HepG2 (cell line): ENCODE data around the gene CMAS. TPM values are rescaled to one million over a fixed set of nuclear protein-coding genes. Genes with fewer than 3 reads are reported as not detected.

ENCODE experiments used
- ARID2 ChIP-seq: sonication (generic); formaldehyde crosslinking; IDR thresholded peaks from 2 replicates; pipeline ENCODE4 v1.8.1; 2022; ENCODE audit warnings: mild to moderate bottlenecking, missing genetic modification reagents, borderline replicate concordance
- FOXO1 ChIP-seq: sonication (generic); formaldehyde crosslinking; IDR thresholded peaks from 2 replicates; pipeline ENCODE4 v1.4.0; 2020; ENCODE audit warnings: missing genetic modification reagents
- KLF16 ChIP-seq, 2 experiments: sonication (generic) in 1 of 2; formaldehyde crosslinking in 1 of 2; IDR thresholded peaks; 2 replicates each; pipeline versions ENCODE4 v1.6.1 to v1.8.0; 2016 to 2023; ENCODE audit warnings: missing genetic modification reagents in 2 of 2, missing compliant biosample characterization in 1 of 2
- MAFF ChIP-seq: IDR thresholded peaks from 2 replicates; pipeline ENCODE4 v1.6.1; 2011; ENCODE audit warnings: low read depth, low read length, improper control_type of control experiment
- NFE2 ChIP-seq: sonication (generic); formaldehyde crosslinking; IDR thresholded peaks from 2 replicates; pipeline ENCODE4 v1.4.0; 2020; ENCODE audit warnings: missing genetic modification reagents
- PHF20 ChIP-seq: sonication (generic); formaldehyde crosslinking; IDR thresholded peaks from 2 replicates; pipeline ENCODE4 v1.5.0; 2020; ENCODE audit warnings: mild to moderate bottlenecking, missing genetic modification reagents
- PRPF4 ChIP-seq: fragments of 200-400 bp; formaldehyde crosslinking; IDR thresholded peaks from 2 replicates; pipeline ENCODE4 v1.6.1; 2016; ENCODE audit warnings: low read length, low read depth; ENCODE audit not compliant: poor library complexity, severe bottlenecking
- SIN3A ChIP-seq: IDR thresholded peaks from 2 replicates; pipeline ENCODE4 v1.6.1; 2011; ENCODE audit warnings: low read depth, mild to moderate bottlenecking, control low read depth, low read length, borderline replicate concordance
- SRSF1 ChIP-seq: fragments of 200-400 bp; formaldehyde crosslinking; optimal IDR thresholded peaks from 2 replicates; pipeline ENCODE3; 2017; ENCODE audit warnings: mild to moderate bottlenecking, low read depth, low read length, moderate library complexity
- TARDBP ChIP-seq: sonication (generic); formaldehyde crosslinking; IDR thresholded peaks from 2 replicates; pipeline ENCODE4 v1.8.0; 2022; ENCODE audit warnings: mild to moderate bottlenecking, missing genetic modification reagents
- YEATS4 ChIP-seq: sonication (generic); formaldehyde crosslinking; IDR thresholded peaks from 2 replicates; pipeline ENCODE4 v1.4.0; 2020; ENCODE audit warnings: missing genetic modification reagents, borderline replicate concordance
- ZBTB42 ChIP-seq: sonication (generic); formaldehyde crosslinking; IDR thresholded peaks from 2 replicates; pipeline ENCODE4 v1.5.0; 2020; ENCODE audit warnings: mild to moderate bottlenecking, missing genetic modification reagents
- ZMYM2 ChIP-seq: sonication (generic); formaldehyde crosslinking; IDR thresholded peaks from 2 replicates; pipeline ENCODE4 v1.8.0; 2022; ENCODE audit warnings: mild to moderate bottlenecking, missing genetic modification reagents
- ZNF501 ChIP-seq: sonication (generic); formaldehyde crosslinking; IDR thresholded peaks from 2 replicates; pipeline ENCODE4 v1.5.1; 2020; ENCODE audit warnings: mild to moderate bottlenecking, moderate library complexity, missing genetic modification reagents
- polyA plus RNA-seq, 8 experiments: library from polyadenylated mRNA; depleted of rRNA in 3 of 8; stranded (reverse) in 7 of 8; unstranded in 1 of 8; fragments of >200 nt; fragmentation: Illumina TruSeq in 4 of 8; extraction: Trizol in 4 of 8; gene quantifications; 2 replicates each; pipeline versions ENCODE4 v1.2.1 to v1.2.3, GENCODE V29; 2011 to 2016; ENCODE audit warnings: low read depth in 4 of 8, missing spikeins in 1 of 8, mixed read lengths in 1 of 8; ENCODE audit not compliant: insufficient read depth in 1 of 8
- total RNA-seq, 5 experiments: library from RNA; depleted of rRNA; stranded (reverse); fragments of >200 nt; fragmentation: Illumina TruSeq; extraction: Trizol; gene quantifications; 2 replicates each; pipeline ENCODE4 v1.2.3, GENCODE V29; 2016; ENCODE audit warnings: low read depth in 1 of 5
- TF ChIP-seq, protein P1 (sequence below): IDR thresholded peaks from 2 replicates; pipeline ENCODE4 v1.6.1; 2016; ENCODE audit warnings: low read depth, borderline replicate concordance
- TF ChIP-seq, protein P2 (sequence below): sonication (generic); formaldehyde crosslinking; IDR thresholded peaks from 2 replicates; pipeline ENCODE4 v1.5.1; 2020; ENCODE audit warnings: mild to moderate bottlenecking, missing genetic modification reagents, moderate library complexity
- TF ChIP-seq, protein P3 (sequence below): sonication (generic); formaldehyde crosslinking; IDR thresholded peaks from 2 replicates; pipeline ENCODE4 v1.4.0; 2020; ENCODE audit warnings: mild to moderate bottlenecking, missing genetic modification reagents

CMAS gene
- total and polyA plus RNA-seq, 2 of the 13 experiments (the other 11 are each of a cell fraction or from before 2014, with no cell fraction given): 14.0 to 21.3 TPM

DNA sequence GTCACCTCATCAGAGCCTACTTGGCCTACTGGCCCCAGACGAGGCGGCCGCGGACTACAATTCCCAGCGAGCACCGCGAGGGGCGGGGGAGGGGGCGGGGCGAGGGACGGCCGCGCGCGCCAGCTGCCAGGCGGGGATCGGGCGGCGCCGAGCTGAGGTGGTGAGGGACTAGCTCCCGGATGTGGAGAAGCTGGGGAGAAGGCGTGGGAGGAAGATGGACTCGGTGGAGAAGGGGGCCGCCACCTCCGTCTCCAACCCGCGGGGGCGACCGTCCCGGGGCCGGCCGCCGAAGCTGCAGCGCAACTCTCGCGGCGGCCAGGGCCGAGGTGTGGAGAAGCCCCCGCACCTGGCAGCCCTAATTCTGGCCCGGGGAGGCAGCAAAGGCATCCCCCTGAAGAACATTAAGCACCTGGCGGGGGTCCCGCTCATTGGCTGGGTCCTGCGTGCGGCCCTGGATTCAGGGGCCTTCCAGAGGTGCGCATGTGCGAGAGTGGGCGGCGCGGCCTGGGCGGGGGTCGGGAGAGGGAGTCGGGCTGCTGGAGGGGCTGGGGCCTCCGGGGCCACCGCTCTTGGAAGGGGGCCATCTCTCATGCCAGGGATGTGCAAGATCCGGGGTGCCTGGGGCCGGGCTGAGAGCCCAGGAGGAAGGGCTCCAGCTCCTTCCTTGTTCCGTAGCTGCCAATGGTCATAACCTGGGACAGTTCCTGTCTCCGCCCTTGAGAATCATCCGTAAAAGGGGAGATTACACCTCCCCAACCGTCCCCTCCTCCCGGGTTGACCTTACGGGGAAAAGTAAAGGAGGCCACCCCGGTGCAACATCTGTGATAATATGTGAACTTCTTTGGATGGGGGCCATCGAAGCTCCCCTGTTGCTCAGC, at the start of gene CMAS (continued):
- TF ChIP-seq SIN3A: peak; percentile 37; the same call in 1 of the 2 replicates
- TF ChIP-seq KLF16 (CRISPR knock-in tag; IDR thresholded peaks at IDR 0.05): peak in 1 of 2 experiments; percentile 54; a peak in 1 of 4 replicates
- TF ChIP-seq FOXO1 (CRISPR knock-in tag): 0 out of 2 replicates have a peak, but pooled peaks have one; percentile 15
- no peak for TF ChIP-seq ZMYM2 (CRISPR knock-in tag)
- TF ChIP-seq, protein P1, sequence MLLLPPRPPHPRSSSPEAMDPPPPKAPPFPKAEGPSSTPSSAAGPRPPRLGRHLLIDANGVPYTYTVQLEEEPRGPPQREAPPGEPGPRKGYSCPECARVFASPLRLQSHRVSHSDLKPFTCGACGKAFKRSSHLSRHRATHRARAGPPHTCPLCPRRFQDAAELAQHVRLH (CRISPR knock-in tag): no peak
- no peak for TF ChIP-seq ZBTB42
- TF ChIP-seq YEATS4 (CRISPR knock-in tag): peak; percentile 58; the same call in 1 of the 2 replicates
- peak; percentile 50 for TF ChIP-seq ZNF501 (CRISPR knock-in tag)
- TF ChIP-seq PHF20 (CRISPR knock-in tag): peak; percentile 64
- no peak for TF ChIP-seq NFE2 (CRISPR knock-in tag)
- TF ChIP-seq, protein P2, sequence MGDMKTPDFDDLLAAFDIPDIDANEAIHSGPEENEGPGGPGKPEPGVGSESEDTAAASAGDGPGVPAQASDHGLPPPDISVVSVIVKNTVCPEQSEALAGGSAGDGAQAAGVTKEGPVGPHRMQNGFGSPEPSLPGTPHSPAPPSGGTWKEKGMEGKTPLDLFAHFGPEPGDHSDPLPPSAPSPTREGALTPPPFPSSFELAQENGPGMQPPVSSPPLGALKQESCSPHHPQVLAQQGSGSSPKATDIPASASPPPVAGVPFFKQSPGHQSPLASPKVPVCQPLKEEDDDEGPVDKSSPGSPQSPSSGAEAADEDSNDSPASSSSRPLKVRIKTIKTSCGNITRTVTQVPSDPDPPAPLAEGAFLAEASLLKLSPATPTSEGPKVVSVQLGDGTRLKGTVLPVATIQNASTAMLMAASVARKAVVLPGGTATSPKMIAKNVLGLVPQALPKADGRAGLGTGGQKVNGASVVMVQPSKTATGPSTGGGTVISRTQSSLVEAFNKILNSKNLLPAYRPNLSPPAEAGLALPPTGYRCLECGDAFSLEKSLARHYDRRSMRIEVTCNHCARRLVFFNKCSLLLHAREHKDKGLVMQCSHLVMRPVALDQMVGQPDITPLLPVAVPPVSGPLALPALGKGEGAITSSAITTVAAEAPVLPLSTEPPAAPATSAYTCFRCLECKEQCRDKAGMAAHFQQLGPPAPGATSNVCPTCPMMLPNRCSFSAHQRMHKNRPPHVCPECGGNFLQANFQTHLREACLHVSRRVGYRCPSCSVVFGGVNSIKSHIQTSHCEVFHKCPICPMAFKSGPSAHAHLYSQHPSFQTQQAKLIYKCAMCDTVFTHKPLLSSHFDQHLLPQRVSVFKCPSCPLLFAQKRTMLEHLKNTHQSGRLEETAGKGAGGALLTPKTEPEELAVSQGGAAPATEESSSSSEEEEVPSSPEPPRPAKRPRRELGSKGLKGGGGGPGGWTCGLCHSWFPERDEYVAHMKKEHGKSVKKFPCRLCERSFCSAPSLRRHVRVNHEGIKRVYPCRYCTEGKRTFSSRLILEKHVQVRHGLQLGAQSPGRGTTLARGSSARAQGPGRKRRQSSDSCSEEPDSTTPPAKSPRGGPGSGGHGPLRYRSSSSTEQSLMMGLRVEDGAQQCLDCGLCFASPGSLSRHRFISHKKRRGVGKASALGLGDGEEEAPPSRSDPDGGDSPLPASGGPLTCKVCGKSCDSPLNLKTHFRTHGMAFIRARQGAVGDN (CRISPR knock-in tag): peak; percentile 80
- TF ChIP-seq TARDBP (CRISPR knock-in tag): no peak
- no peak for TF ChIP-seq SRSF1
- no peak for TF ChIP-seq MAFF
- TF ChIP-seq ARID2: no peak
- TF ChIP-seq, protein P3, sequence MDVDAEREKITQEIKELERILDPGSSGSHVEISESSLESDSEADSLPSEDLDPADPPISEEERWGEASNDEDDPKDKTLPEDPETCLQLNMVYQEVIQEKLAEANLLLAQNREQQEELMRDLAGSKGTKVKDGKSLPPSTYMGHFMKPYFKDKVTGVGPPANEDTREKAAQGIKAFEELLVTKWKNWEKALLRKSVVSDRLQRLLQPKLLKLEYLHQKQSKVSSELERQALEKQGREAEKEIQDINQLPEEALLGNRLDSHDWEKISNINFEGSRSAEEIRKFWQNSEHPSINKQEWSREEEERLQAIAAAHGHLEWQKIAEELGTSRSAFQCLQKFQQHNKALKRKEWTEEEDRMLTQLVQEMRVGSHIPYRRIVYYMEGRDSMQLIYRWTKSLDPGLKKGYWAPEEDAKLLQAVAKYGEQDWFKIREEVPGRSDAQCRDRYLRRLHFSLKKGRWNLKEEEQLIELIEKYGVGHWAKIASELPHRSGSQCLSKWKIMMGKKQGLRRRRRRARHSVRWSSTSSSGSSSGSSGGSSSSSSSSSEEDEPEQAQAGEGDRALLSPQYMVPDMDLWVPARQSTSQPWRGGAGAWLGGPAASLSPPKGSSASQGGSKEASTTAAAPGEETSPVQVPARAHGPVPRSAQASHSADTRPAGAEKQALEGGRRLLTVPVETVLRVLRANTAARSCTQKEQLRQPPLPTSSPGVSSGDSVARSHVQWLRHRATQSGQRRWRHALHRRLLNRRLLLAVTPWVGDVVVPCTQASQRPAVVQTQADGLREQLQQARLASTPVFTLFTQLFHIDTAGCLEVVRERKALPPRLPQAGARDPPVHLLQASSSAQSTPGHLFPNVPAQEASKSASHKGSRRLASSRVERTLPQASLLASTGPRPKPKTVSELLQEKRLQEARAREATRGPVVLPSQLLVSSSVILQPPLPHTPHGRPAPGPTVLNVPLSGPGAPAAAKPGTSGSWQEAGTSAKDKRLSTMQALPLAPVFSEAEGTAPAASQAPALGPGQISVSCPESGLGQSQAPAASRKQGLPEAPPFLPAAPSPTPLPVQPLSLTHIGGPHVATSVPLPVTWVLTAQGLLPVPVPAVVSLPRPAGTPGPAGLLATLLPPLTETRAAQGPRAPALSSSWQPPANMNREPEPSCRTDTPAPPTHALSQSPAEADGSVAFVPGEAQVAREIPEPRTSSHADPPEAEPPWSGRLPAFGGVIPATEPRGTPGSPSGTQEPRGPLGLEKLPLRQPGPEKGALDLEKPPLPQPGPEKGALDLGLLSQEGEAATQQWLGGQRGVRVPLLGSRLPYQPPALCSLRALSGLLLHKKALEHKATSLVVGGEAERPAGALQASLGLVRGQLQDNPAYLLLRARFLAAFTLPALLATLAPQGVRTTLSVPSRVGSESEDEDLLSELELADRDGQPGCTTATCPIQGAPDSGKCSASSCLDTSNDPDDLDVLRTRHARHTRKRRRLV (CRISPR knock-in tag): no peak
- TF ChIP-seq PRPF4: no peak
